CD8-positive, alpha-beta memory T cell (primary cell): ENCODE measurements around the gene PCSK2. TPM values are rescaled to one million over a fixed set of nuclear protein-coding genes. Genes with fewer than 3 reads are reported as not detected.

Experiments used
- CTCF ChIA-PET: fragments of 350-600 bp; sonication (Branson Sonifier 250); formaldehyde crosslinking; loops from one replicate; lab custom pipeline; 2021; ENCODE audit warnings: antibody characterized with exemption; lab: Charles Lee
- POLR2A ChIA-PET: fragments of 350-600 bp; sonication (Branson Sonifier 250); formaldehyde crosslinking; loops from one replicate; lab custom pipeline; 2021; ENCODE audit warnings: antibody characterized with exemption; lab: Charles Lee
- DNase-seq, 5 donors: peaks; one replicate each; pipeline versions ENCODE4 v3.0.0 to v3.0.0-alpha.2; 2020 to 2022; ENCODE audit warnings: mixed read lengths in 1 of 5
- H3K27ac ChIP-seq: one replicate; pipeline ENCODE4 v1.7.0; 2013; ENCODE audit warnings: low read depth, mild to moderate bottlenecking, low read length, moderate library complexity
- H3K27me3 ChIP-seq: 2 replicates; pipeline ENCODE4 v1.7.0; 2013; ENCODE audit warnings: low read length, mild to moderate bottlenecking; ENCODE audit not compliant: insufficient read depth, poor library complexity, severe bottlenecking
- H3K36me3 ChIP-seq: 2 replicates; pipeline ENCODE4 v1.7.0; 2013; ENCODE audit warnings: mild to moderate bottlenecking, low read length, moderate library complexity; ENCODE audit not compliant: insufficient read depth
- H3K4me1 ChIP-seq: 2 replicates; pipeline ENCODE4 v1.7.0; 2013; ENCODE audit warnings: mild to moderate bottlenecking, low read length, moderate library complexity; ENCODE audit not compliant: insufficient read depth
- H3K4me3 ChIP-seq: 2 replicates; pipeline ENCODE4 v1.7.0; 2013; ENCODE audit warnings: mild to moderate bottlenecking, low read length
- H3K9me3 ChIP-seq: 2 replicates; pipeline ENCODE4 v1.7.0; 2013; ENCODE audit warnings: mild to moderate bottlenecking, low read length
- H3K27ac Mint-ChIP-seq, 8 donors: one replicate each; pipeline ENCODE4 v1.8.0; 2020 to 2021; ENCODE audit warnings: mixed read lengths in 8 of 8, mild to moderate bottlenecking in 6 of 8, inconsistent platforms in 3 of 8, moderate library complexity in 3 of 8
- H3K27me3 Mint-ChIP-seq, 2 donors: one replicate each; pipeline ENCODE4 v1.8.0; 2020 to 2021; ENCODE audit warnings: mixed read lengths in 2 of 2, mild to moderate bottlenecking in 1 of 2, moderate library complexity in 1 of 2
- H3K36me3 Mint-ChIP-seq, 3 donors: one replicate each; pipeline ENCODE4 v1.8.0; 2020 to 2021; ENCODE audit warnings: mixed read lengths in 3 of 3, inconsistent platforms in 1 of 3, mild to moderate bottlenecking in 1 of 3
- H3K4me1 Mint-ChIP-seq, 3 donors: one replicate each; pipeline ENCODE4 v1.8.0; 2020 to 2021; ENCODE audit warnings: mixed read lengths in 3 of 3, inconsistent platforms in 1 of 3, mild to moderate bottlenecking in 1 of 3
- H3K4me3 Mint-ChIP-seq, 7 donors: one replicate each; pipeline ENCODE4 v1.8.0; 2020 to 2021; ENCODE audit warnings: mixed read lengths in 7 of 7, mild to moderate bottlenecking in 6 of 7, moderate library complexity in 4 of 7, inconsistent platforms in 2 of 7
- H3K9me3 Mint-ChIP-seq, 5 donors: one replicate each; pipeline ENCODE4 v1.8.0; 2020 to 2022; ENCODE audit warnings: mixed read lengths in 5 of 5, mild to moderate bottlenecking in 3 of 5, moderate library complexity in 2 of 5, inconsistent platforms in 1 of 5
- polyA plus RNA-seq: library from polyadenylated mRNA; unstranded; fragments of 300-500 nt; fragmentation: Illumina TruSeq; gene quantifications from one replicate; pipeline ENCODE4 v1.2.3, GENCODE V29; 2021
- total RNA-seq, 2 experiments: library from RNA; stranded (reverse); gene quantifications; one replicate each; pipeline ENCODE4 v1.2.3, GENCODE V29; 2021

Gene PCSK2
- total and polyA plus RNA-seq, 3 experiments from 2014 or later, result not detected

DNA sequence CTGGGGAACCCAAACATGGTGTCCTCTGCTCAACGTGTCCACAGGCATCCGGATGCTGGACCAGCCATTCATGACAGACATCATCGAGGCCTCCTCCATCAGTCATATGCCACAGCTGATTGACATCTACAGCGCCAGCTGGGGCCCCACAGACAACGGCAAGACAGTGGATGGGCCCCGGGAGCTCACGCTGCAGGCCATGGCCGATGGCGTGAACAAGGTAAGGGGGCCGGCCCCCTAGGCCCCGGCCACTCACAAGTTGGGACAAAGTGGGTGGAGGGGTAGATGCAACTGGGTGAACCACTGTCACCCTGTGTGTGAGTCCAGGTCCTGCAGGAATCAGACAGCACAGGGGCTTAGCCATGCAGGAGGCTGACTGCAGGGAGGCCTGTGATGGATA, 209.8 kb downstream of the PCSK2 start:
- Histone ChIP-seq H3K36me3 (no peaks in the 10 kb centered on the region), H3K4me3 (no peak overlapping the region), H3K4me1 (no peaks in the 10 kb centered on the region), H3K27ac (no peak overlapping the region), H3K9me3 (no peaks in the 10 kb centered on the region), H3K27me3 (peaks cover 5% of the 10 kb centered on the region)
- Mint-ChIP-seq H3K27me3 (peaks cover 19 to 30% of the 10 kb centered on the region in 2 donors), H3K27ac (no peak overlapping the region), H3K4me3 (no peak overlapping the region), H3K9me3 (peaks cover 0 to 5% (median 4%) of the 10 kb centered on the region in 5 donors), H3K4me1 (peaks cover 0 to 6% (median 0%) of the 10 kb centered on the region in 3 donors), H3K36me3 (no peaks in the 10 kb centered on the region)
- ChIA-PET CTCF (no interaction called here), POLR2A (no interaction called here)
- DNase-seq, result no peak

DNA sequence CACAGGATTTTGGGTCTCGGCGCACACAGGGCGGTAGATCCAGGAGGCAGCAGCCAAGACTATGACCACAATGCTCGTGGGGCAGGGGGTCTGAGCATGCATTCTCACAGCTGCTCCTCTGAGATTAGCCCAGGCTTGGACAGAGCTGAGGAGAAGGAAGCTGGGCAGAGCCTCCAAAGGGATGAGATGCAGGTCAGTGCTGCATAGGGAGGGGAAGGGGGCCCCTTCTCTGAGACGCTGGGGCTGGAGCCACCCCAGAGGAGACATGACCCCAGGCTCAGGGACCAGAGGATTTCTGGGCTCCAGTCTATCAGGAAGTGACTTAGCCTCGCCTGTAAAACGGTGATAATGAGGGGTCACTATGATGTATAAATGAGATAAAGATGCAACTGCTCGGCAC, 210.4 kb downstream of the PCSK2 start:
- H3K27me3 Mint-ChIP-seq, result peaks cover 19 to 28% of the 10 kb centered on the region in 2 donors
- H3K4me3 Mint-ChIP-seq, result no peak overlapping the region
- no peaks in the 10 kb centered on the region for H3K9me3 ChIP-seq
- no peak overlapping the region for H3K27ac Mint-ChIP-seq
- ChIA-PET POLR2A (no interaction called here), CTCF (no interaction called here)
- H3K36me3 ChIP-seq, result no peaks in the 10 kb centered on the region
- no peaks in the 10 kb centered on the region for H3K4me1 ChIP-seq
- no peak for DNase-seq
- H3K36me3 Mint-ChIP-seq, result no peaks in the 10 kb centered on the region
- H3K27ac ChIP-seq, result no peak overlapping the region
- H3K4me3 ChIP-seq, result no peak overlapping the region
- H3K4me1 Mint-ChIP-seq, result peaks cover 0 to under 1% (median 0%) of the 10 kb centered on the region in 3 donors
- H3K9me3 Mint-ChIP-seq, result peaks cover 2 to 8% (median 4%) of the 10 kb centered on the region in 5 donors
- H3K27me3 ChIP-seq, result peaks cover 5% of the 10 kb centered on the region

DNA sequence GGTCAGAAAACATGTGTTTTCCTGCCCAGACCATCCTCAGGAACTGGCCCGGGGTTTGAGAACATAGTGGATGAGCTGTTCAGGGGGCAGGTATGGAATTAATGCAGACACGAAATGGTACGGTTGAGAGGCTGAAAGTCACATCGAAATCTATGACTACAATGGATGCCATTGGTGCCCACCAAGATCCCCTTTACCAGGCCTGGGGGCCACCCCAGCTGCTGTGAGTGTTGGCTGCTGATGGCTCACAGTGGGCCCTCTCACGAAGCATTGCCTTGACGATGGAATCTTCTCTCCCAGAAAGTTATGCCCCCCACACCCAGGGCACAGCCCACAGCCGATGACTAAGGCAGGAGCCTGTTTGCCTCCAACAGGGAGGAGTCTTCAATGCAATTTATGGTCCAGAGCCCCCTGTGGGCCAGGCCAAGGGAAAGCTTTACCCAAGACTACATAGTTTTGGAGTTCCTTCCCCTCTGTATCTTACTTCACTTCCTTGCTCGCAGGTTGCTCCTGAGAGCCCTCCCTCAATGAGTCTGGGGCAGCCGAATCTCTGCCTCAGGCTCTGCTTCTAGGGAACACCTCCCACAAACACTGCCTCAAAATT, 211.7 kb downstream of the PCSK2 start:
- no peaks in the 10 kb centered on the region for H3K27me3 ChIP-seq
- Mint-ChIP-seq H3K27me3 (peaks cover 18 to 33% of the 10 kb centered on the region in 2 donors), H3K9me3 (peaks cover 2 to 9% (median 4%) of the 10 kb centered on the region in 5 donors), H3K36me3 (no peaks in the 10 kb centered on the region), H3K4me3 (no peak overlapping the region), H3K4me1 (no peaks in the 10 kb centered on the region), H3K27ac (no peak overlapping the region)
- POLR2A ChIA-PET, result no interaction called here
- H3K36me3 ChIP-seq, result no peaks in the 10 kb centered on the region
- H3K4me3 ChIP-seq, result no peak overlapping the region
- CTCF ChIA-PET, result no interaction called here
- DNase-seq, result no peak
- H3K9me3 ChIP-seq, result no peaks in the 10 kb centered on the region
- no peak overlapping the region for H3K27ac ChIP-seq
- no peaks in the 10 kb centered on the region for H3K4me1 ChIP-seq

DNA sequence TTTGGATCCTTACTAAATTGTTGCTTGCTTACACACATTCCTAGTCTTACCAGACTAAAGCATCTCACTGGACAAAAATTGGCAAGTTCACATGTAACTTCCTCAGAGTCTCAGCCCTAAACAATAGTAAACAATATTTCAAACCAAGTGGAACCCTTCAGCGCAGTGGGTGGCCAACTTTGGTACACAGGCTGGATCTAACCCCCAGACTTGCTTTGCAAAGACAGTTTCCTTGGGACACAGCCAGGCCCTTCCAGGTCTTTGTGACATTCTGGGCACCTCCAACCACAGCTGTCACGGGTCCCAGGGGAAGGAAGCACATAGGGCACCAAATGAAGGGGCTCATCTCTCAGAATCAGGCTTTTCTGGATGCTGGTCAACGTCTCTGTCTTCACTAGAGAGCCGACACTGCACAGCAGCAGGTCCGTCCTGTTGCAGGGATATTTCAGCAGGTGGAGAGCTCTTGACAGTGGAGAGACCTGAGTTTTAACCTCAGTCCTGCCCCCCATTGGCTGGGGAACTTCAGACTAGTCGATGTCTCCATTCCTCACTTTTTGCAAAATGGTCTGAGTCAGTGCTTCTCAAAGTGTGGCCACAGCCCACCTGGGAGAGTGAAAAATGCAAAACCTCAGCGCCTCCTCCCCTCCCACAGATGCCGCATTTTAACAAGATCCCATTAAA, 212.9 kb downstream of the PCSK2 start:
- CTCF ChIA-PET, result no interaction called here

DNA sequence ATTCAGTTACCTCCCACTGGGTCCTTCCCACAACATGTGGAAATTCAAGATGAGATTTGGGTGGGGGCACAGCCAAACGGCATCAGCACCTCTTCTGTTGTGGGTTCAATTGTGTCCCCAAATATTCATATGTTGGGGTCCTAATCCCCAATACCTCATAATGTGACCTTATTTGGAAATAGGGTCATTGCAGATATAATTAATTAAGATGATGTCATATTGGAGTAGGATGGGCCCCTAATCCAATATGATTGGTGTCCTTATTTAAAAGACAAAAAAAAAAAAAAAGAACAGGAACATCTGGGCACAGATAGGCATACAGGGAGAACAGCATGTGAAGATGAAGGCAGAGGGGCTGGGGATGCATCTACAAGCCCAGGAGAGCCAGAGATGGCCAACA, 214.9 kb downstream of the PCSK2 start:
- Histone ChIP-seq H3K9me3 (no peaks in the 10 kb centered on the region), H3K27me3 (no peaks in the 10 kb centered on the region), H3K36me3 (no peaks in the 10 kb centered on the region), H3K4me3 (no peak overlapping the region), H3K27ac (no peak overlapping the region), H3K4me1 (no peaks in the 10 kb centered on the region)
- Mint-ChIP-seq H3K27me3 (peaks cover 20 to 34% of the 10 kb centered on the region in 2 donors), H3K4me3 (no peak overlapping the region), H3K27ac (no peak overlapping the region), H3K9me3 (peaks cover 2 to 9% (median 4%) of the 10 kb centered on the region in 5 donors), H3K36me3 (no peaks in the 10 kb centered on the region), H3K4me1 (no peaks in the 10 kb centered on the region)
- DNase-seq, result no peak
- ChIA-PET POLR2A (no interaction called here), CTCF (interaction anchor here (1.0 kb wide), 1 partner anchor 21 kb away, joined by 3 read pairs; no protein-coding TSS in a partner anchor)

More for the DNA sequence above, 212.9 kb downstream of the PCSK2 start:
- Mint-ChIP-seq H3K27me3 (peaks cover 20 to 41% of the 10 kb centered on the region in 2 donors), H3K36me3 (no peaks in the 10 kb centered on the region), H3K4me1 (no peaks in the 10 kb centered on the region), H3K4me3 (no peak overlapping the region), H3K9me3 (peaks cover 2 to 9% (median 4%) of the 10 kb centered on the region in 5 donors), H3K27ac (no peak overlapping the region)
- no peak for DNase-seq
- Histone ChIP-seq H3K9me3 (no peaks in the 10 kb centered on the region), H3K27me3 (no peaks in the 10 kb centered on the region), H3K27ac (no peak overlapping the region), H3K4me3 (no peak overlapping the region), H3K4me1 (no peaks in the 10 kb centered on the region), H3K36me3 (no peaks in the 10 kb centered on the region)
- POLR2A ChIA-PET, result no interaction called here

DNA sequence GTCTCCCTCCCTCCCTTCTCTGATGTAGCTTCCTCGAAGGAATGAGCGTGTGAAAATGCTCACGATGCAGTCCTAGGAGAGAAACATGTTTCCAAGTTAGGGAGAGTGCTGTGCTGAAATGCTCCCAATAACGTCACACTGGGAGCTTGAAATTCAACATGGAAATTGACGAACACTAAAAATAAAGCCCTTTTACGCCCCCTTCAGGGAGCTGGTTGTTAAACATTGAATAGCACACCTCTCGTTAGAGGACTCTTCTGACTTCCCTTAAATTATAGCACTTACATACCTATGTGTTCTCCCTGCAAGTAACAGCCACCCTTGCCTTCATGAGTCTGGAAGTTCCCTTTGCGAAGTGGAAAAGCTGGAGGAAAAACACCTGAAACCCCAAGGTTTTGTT, 215.7 kb downstream of the PCSK2 start:
- Histone ChIP-seq H3K4me3 (no peak overlapping the region), H3K4me1 (no peaks in the 10 kb centered on the region), H3K27ac (no peak overlapping the region), H3K9me3 (no peaks in the 10 kb centered on the region), H3K36me3 (no peaks in the 10 kb centered on the region), H3K27me3 (no peaks in the 10 kb centered on the region)
- ChIA-PET CTCF (no interaction called here), POLR2A (no interaction called here)
- H3K36me3 Mint-ChIP-seq, result no peaks in the 10 kb centered on the region
- H3K27ac Mint-ChIP-seq, result no peak overlapping the region
- H3K4me3 Mint-ChIP-seq, result no peak overlapping the region
- peaks cover 2 to 9% (median 4%) of the 10 kb centered on the region in 5 donors for H3K9me3 Mint-ChIP-seq
- peaks cover 20 to 29% of the 10 kb centered on the region in 2 donors for H3K27me3 Mint-ChIP-seq
- H3K4me1 Mint-ChIP-seq, result no peaks in the 10 kb centered on the region
- no peak for DNase-seq

DNA sequence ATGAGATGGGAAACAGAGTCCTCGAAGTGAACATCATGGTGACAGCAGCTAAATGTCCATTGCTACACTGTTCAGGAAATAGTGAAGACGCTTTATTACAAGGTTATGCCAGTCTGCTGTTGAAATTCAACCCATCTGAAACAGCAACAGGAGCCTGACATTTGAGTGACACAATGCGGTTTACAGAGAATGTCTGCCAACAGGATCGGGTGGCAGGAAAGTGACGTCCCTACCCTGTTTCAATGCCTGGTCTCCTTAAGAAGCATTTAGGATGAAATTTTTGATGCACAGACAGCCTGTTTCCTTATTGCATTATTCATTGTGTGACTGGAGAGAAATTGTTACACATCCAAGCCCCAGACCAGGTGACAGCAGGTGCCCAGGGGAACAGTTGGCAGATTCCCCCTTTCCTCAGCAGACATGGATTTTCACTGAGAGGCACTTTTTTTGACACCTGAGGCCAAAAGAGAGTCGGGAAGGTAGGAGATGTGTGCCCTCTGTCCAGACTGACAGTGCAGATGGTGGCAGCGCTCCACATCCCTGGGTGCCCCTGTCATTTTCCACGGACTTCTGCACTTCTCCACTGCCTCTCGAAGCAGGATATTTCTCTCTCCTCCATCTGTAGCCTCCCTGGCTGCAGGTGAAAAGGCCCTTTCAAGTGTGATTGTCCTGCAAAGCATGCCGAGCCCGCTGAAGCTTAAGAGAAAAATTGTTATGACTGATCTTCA, 216.5 kb downstream of the PCSK2 start:
- no peak for DNase-seq
- Mint-ChIP-seq H3K9me3 (peaks cover 2 to 9% (median 4%) of the 10 kb centered on the region in 5 donors), H3K4me1 (no peaks in the 10 kb centered on the region), H3K27ac (no peak overlapping the region), H3K4me3 (no peak overlapping the region), H3K36me3 (no peaks in the 10 kb centered on the region), H3K27me3 (peaks cover 20 to 29% of the 10 kb centered on the region in 2 donors)
- Histone ChIP-seq H3K9me3 (no peaks in the 10 kb centered on the region), H3K4me3 (no peak overlapping the region), H3K4me1 (no peaks in the 10 kb centered on the region), H3K27me3 (no peaks in the 10 kb centered on the region), H3K36me3 (no peaks in the 10 kb centered on the region), H3K27ac (no peak overlapping the region)
- ChIA-PET POLR2A (no interaction called here), CTCF (no interaction called here)

DNA sequence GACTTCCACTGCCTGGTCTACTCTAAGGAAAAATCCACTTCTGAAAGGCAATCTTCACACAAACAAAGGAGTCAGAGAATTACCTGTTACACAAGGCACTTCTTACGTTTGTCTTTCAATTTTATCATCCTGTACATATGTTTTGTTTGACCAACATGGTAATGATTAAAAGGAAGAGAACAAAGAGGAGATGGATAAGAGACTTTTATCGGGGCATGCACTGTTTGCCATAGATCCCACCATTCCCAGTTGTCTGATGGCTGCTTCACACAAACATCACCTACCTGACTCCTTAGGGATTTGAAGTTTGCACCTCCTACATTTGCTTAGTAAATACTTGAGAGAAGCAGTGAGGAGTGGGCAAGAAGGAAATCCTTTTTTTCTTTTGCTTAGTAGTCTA, 217.3 kb downstream of the PCSK2 start:
- Histone ChIP-seq H3K9me3 (no peaks in the 10 kb centered on the region), H3K36me3 (no peaks in the 10 kb centered on the region), H3K4me3 (no peak overlapping the region), H3K27ac (no peak overlapping the region), H3K27me3 (no peaks in the 10 kb centered on the region), H3K4me1 (no peaks in the 10 kb centered on the region)
- peaks cover 20 to 29% of the 10 kb centered on the region in 2 donors for H3K27me3 Mint-ChIP-seq
- no peak overlapping the region for H3K4me3 Mint-ChIP-seq
- no peaks in the 10 kb centered on the region for H3K4me1 Mint-ChIP-seq
- peaks cover 2 to 9% (median 4%) of the 10 kb centered on the region in 5 donors for H3K9me3 Mint-ChIP-seq
- DNase-seq, result no peak
- POLR2A ChIA-PET, result no interaction called here
- CTCF ChIA-PET, result no interaction called here
- H3K36me3 Mint-ChIP-seq, result no peaks in the 10 kb centered on the region
- H3K27ac Mint-ChIP-seq, result no peak overlapping the region
